GM10248 (cell line): Measurements from ENCODE around the gene MOXD1.
A peak's percentile ranks its signal among the peaks of the same experiment; 100 is the strongest.

Experiments used
- CTCF ChIA-PET: fragments of 300-600 bp; sonication (Branson Sonifier 250); formaldehyde crosslinking; extraction: SDS; loops from one replicate; lab custom pipeline; 2021; ENCODE audit warnings: antibody characterized with exemption; lab: Yijun Ruan, JAX
- POLR2A ChIA-PET: fragments of 350-650 bp; sonication (Branson Sonifier 250); formaldehyde crosslinking; extraction: SDS; loops from one replicate; lab custom pipeline; 2020; ENCODE audit warnings: antibody characterized with exemption; lab: Yijun Ruan, JAX
- DNase-seq: peaks from one replicate; pipeline ENCODE4 v3.0.0; 2012; ENCODE audit errors: extremely low spot score
- TF ChIP-seq, protein P1 (sequence below): IDR thresholded peaks from 2 replicates; pipeline ENCODE4 v1.5.1; 2012; ENCODE audit warnings: mild to moderate bottlenecking, low read depth; ENCODE audit errors: extremely low read depth, missing control alignments, control extremely low read depth

MOXD1 gene

DNA sequence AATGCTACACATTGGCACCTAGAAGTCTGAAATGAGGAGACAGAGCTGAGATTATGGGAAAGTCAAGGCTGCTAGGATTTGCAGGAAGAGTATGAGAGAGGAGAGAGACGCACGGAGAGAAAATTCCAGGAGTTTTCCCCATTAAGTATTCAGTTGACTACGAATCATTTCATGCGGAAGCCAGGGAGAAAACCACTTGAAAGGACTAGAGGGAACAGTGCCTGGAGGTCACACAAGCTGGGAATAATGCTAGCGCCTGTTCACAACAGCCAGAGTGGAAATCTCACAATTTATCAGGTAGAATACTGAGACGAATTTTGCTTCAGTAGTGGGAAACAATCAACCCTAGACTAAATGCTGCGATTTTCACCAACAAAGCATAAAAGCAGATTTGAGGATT is 118.6 kb downstream of the MOXD1 start:
- POLR2A ChIA-PET = no interaction called here
- CTCF ChIA-PET = interaction anchor here (8.2 kb wide), 2 partner anchors 13 to 202 kb away, joined by 154 to 285 read pairs; no protein-coding TSS in a partner anchor
- TF ChIP-seq, protein P1, sequence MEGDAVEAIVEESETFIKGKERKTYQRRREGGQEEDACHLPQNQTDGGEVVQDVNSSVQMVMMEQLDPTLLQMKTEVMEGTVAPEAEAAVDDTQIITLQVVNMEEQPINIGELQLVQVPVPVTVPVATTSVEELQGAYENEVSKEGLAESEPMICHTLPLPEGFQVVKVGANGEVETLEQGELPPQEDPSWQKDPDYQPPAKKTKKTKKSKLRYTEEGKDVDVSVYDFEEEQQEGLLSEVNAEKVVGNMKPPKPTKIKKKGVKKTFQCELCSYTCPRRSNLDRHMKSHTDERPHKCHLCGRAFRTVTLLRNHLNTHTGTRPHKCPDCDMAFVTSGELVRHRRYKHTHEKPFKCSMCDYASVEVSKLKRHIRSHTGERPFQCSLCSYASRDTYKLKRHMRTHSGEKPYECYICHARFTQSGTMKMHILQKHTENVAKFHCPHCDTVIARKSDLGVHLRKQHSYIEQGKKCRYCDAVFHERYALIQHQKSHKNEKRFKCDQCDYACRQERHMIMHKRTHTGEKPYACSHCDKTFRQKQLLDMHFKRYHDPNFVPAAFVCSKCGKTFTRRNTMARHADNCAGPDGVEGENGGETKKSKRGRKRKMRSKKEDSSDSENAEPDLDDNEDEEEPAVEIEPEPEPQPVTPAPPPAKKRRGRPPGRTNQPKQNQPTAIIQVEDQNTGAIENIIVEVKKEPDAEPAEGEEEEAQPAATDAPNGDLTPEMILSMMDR = no peak
- no peak for DNase-seq

- ChIA-PET CTCF (interaction anchor here (0.7 to 8.2 kb wide), 103 partner anchors 9 to 1636 kb away, joined by 3 to 285 read pairs (median 5); partner anchors contain the start of genes SLC18B1 and STX7), POLR2A (interaction anchor here (1.0 kb wide), 1 partner anchor 204 kb away, joined by 4 read pairs; no protein-coding TSS in a partner anchor)
- TF ChIP-seq, protein P1 = no peak
- no peak for DNase-seq
Measured at GRCh38 chr6:132280436-132280835, 120.8 kb downstream of the MOXD1 start.

DNA sequence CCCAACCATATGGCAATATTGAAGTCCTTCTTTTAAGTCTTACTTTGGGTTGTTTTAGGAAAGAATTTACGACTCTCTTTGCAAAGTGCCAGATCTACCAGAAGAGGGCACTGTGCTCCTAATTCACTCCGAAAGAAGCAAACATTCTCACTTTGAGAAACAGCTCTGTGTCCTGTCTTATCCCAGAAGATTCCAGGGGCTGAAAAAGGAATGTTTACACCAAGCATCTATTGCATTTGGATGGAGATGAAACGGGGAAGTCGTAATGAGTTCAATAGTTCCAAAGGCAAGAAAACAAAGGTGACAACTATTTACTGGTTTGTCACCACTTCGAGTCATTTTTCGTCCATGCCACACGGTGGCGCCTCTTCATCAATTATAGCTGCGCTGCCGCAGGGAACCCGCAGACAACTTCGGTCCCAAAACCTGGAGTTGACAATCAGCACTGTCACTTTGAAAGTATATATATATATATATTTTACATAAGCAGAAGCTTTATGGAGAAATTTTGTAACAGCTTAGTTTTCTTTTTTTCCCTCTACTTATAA is 121.6 kb downstream of the MOXD1 start:
- DNase-seq = peak; percentile 65
- ChIA-PET POLR2A (interaction anchor here (0.7 to 1.0 kb wide), 3 partner anchors 183 to 494 kb away, joined by 3 to 4 read pairs (median 4); no protein-coding TSS in a partner anchor), CTCF (interaction anchor here (0.7 to 8.2 kb wide), 108 partner anchors 9 to 1637 kb away, joined by 3 to 285 read pairs (median 5); partner anchors contain the start of genes SLC18B1 and STX7)
- TF ChIP-seq, protein P1 = peak; percentile 77

- TF ChIP-seq, protein P1 = no peak
- ChIA-PET POLR2A (no interaction called here), CTCF (interaction anchor here (1.0 to 3.5 kb wide), 6 partner anchors 14 to 359 kb away, joined by 3 to 18 read pairs (median 6); no protein-coding TSS in a partner anchor)
- DNase-seq = no peak
Measured at GRCh38 chr6:132275066-132275970, 126.0 kb downstream of the MOXD1 start.

- CTCF ChIA-PET = interaction anchor here (1.2 to 3.5 kb wide), 5 partner anchors 11 to 211 kb away, joined by 3 to 18 read pairs (median 4); no protein-coding TSS in a partner anchor
- POLR2A ChIA-PET = no interaction called here
- DNase-seq = no peak
- TF ChIP-seq, protein P1 = no peak
Measured at GRCh38 chr6:132272776-132273175, 128.5 kb downstream of the MOXD1 start.
